ENCODE results near the gene POC5. TPM values are rescaled to one million over a fixed set of nuclear protein-coding genes. Genes with fewer than 3 reads are reported as not detected.

Gene POC5, protein sequence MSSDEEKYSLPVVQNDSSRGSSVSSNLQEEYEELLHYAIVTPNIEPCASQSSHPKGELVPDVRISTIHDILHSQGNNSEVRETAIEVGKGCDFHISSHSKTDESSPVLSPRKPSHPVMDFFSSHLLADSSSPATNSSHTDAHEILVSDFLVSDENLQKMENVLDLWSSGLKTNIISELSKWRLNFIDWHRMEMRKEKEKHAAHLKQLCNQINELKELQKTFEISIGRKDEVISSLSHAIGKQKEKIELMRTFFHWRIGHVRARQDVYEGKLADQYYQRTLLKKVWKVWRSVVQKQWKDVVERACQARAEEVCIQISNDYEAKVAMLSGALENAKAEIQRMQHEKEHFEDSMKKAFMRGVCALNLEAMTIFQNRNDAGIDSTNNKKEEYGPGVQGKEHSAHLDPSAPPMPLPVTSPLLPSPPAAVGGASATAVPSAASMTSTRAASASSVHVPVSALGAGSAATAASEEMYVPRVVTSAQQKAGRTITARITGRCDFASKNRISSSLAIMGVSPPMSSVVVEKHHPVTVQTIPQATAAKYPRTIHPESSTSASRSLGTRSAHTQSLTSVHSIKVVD
- total RNA-seq (1 to 10 TPM; 2.6 to 5.5 (median 4.0) TPM), polyA plus RNA-seq (1 to 10 TPM; 5.7 to 6.9 TPM)

- DNase-seq, result peak; percentile 95 to 99 (median 98)
- 8 to 9% methylated on average over 51 of the region's 51 CpGs for WGBS, 2 donors
- Histone ChIP-seq H3K27ac (peak within 1 kb of the TSS; percentile 68 to 87 (median 82)), H3K36me3 (no peaks in the 10 kb centered on the region), H3K4me3 (peak within 1 kb of the TSS; percentile 68 to 89 (median 84)), H3K4me1 (peaks cover 0 to 11% (median 0%) of the 10 kb centered on the region in 3 donors), H3K27me3 (no peaks in the 10 kb centered on the region), H3K9me3 (no peaks in the 10 kb centered on the region)
- TF ChIP-seq, protein P1, sequence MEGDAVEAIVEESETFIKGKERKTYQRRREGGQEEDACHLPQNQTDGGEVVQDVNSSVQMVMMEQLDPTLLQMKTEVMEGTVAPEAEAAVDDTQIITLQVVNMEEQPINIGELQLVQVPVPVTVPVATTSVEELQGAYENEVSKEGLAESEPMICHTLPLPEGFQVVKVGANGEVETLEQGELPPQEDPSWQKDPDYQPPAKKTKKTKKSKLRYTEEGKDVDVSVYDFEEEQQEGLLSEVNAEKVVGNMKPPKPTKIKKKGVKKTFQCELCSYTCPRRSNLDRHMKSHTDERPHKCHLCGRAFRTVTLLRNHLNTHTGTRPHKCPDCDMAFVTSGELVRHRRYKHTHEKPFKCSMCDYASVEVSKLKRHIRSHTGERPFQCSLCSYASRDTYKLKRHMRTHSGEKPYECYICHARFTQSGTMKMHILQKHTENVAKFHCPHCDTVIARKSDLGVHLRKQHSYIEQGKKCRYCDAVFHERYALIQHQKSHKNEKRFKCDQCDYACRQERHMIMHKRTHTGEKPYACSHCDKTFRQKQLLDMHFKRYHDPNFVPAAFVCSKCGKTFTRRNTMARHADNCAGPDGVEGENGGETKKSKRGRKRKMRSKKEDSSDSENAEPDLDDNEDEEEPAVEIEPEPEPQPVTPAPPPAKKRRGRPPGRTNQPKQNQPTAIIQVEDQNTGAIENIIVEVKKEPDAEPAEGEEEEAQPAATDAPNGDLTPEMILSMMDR (IDR thresholded peaks at IDR 0.05), result no peak
- intact Hi-C loops (cut with DNase I), result no loop called here
- ATAC-seq, result peak; percentile 97 to 99 (median 98)
- FAIRE-seq, result peak; percentile 86
Measured at GRCh38 chr5:75717082-75717922, at the start of gene POC5. Gene POC5, minus strand, starts transcription at chr5:75717437. Its CDS starts 4,500 bp downstream, at chr5:75712937.

DNA sequence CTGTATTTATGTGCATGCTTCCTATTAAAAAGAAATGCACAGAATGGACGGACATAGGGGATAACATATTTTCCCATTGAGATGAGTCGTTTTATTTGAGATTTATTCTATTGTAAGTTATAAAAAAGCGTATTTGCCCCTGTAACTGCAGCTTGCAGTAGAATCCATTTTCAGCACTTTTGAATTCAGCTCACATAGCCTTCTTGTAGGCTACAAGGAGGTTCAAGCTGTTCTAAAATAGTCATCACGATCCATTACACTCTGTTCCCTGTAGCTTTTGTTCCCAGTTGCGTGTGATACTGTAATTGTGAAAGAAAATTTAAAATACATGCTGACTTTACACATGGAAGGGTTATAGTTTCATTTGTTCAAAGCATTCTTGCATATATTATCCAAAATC lies 40.9 kb upstream of the POC5 start:
- H3K9me3 ChIP-seq, result no peaks in the 10 kb centered on the region
- TF ChIP-seq, protein P1 (IDR thresholded peaks at IDR 0.05), result no peak
- no peak overlapping the region for H3K4me3 ChIP-seq
- FAIRE-seq (no peak), DNase-seq (no peak), ATAC-seq (no peak)
- peaks cover 0 to 6% (median 0%) of the 10 kb centered on the region in 4 donors for H3K27me3 ChIP-seq
- intact Hi-C loops (cut with DNase I), result no loop called here
- no peaks in the 10 kb centered on the region for H3K4me1 ChIP-seq
- H3K27ac ChIP-seq, result no peak overlapping the region
- H3K36me3 ChIP-seq, result no peaks in the 10 kb centered on the region
- 76 to 84% methylated on average over 5 of the region's 5 CpGs for WGBS, 2 donors

DNA sequence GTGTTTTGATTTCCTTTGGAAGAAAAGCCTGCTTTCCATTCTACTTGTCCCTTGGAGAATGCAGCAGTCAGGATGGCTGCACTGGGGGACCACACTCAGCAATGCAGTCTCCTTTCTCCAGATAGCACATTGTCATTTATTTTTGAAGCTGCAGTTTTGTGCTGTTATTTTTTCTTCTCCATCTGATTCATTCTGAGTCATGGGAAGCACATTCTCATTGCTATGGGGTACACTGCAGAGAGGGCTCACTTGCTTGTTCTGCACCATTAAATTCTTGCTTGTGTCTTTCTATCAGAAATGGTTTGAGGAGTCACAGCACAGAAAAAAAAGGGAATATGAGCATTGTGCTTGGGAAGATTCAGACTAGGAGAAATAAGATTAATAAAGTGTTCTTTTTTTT lies 39.7 kb upstream of the POC5 start:
- Histone ChIP-seq H3K4me1 (no peaks in the 10 kb centered on the region), H3K36me3 (no peaks in the 10 kb centered on the region), H3K27me3 (peaks cover 0 to 6% (median 0%) of the 10 kb centered on the region in 4 donors), H3K4me3 (no peak overlapping the region), H3K27ac (no peak overlapping the region), H3K9me3 (no peaks in the 10 kb centered on the region)
- no peak for ATAC-seq
- TF ChIP-seq, protein P1 (IDR thresholded peaks at IDR 0.05), result no peak
- DNase-seq, result no peak
- FAIRE-seq, result no peak
- intact Hi-C loops (cut with DNase I), result no loop called here

- FAIRE-seq, result no peak
- Histone ChIP-seq H3K36me3 (no peaks in the 10 kb centered on the region), H3K4me1 (no peaks in the 10 kb centered on the region), H3K9me3 (no peaks in the 10 kb centered on the region), H3K27me3 (peaks cover 0 to 6% (median 0%) of the 10 kb centered on the region in 4 donors), H3K4me3 (no peak overlapping the region), H3K27ac (no peak overlapping the region)
- no peak for ATAC-seq
- TF ChIP-seq, protein P1 (IDR thresholded peaks at IDR 0.05), result no peak
- no peak for DNase-seq
- intact Hi-C loops (cut with DNase I), result no loop called here
- WGBS, 2 donors, result 33 to 44% methylated on average over 2 of the region's 2 CpGs
Measured at GRCh38 chr5:75756211-75756610, 39.0 kb upstream of the POC5 start.

All from pancreas (tissue), 10 donors.